Urinary bladder (tissue), 4 donors: ENCODE data around the gene MSRB2. TPM values are rescaled to one million over a fixed set of nuclear protein-coding genes. Genes with fewer than 3 reads are reported as not detected.
"Not testable (repeated sequence)": the region's sequence is repeated elsewhere in the genome, so short reads cannot be mapped to it uniquely, and the experiment has no call there.

Experiments used
- DNase-seq: peaks from one replicate; pipeline ENCODE4 v3.0.0-alpha.2; 2015; ENCODE audit errors: extremely low spot score
- H3K27ac ChIP-seq: one replicate; pipeline ENCODE4 v1.5.1; 2013; ENCODE audit warnings: low read depth, mild to moderate bottlenecking, moderate library complexity
- H3K36me3 ChIP-seq: one replicate; pipeline ENCODE4 v1.6.1; 2013; ENCODE audit warnings: mild to moderate bottlenecking, moderate library complexity; ENCODE audit not compliant: insufficient read depth
- H3K4me1 ChIP-seq: one replicate; pipeline ENCODE4 v1.6.1; 2013; ENCODE audit warnings: mild to moderate bottlenecking, moderate library complexity; ENCODE audit not compliant: insufficient read depth
- H3K4me3 ChIP-seq: one replicate; pipeline ENCODE4 v1.5.1; 2013; ENCODE audit warnings: low read depth, low read length
- WGBS: extraction: QIAGEN DNeasy Blood & Tissue Kit; methylation state at CpG from one replicate; pipeline ENCODE4 v1.1.7; 2013; 5-methylcytosine and 5-hydroxymethylcytosine counted together
- polyA plus RNA-seq: library from polyadenylated mRNA; stranded (reverse); fragments of 200-250 nt; gene quantifications from one replicate; pipeline ENCODE4 v1.2.3, GENCODE V29; 2013
- total RNA-seq: library from RNA; depleted of rRNA; stranded (reverse); fragments of >200 nt; gene quantifications from one replicate; pipeline ENCODE4 v1.2.3, GENCODE V29; 2014
- donor health status: healthy with polysubstance abuse.
- donor health status: healthy.

The MSRB2 gene
- total and polyA plus RNA-seq, 2 donors: 15.5 to 35.4 TPM

- WGBS: 57% methylated on average over 20 of the region's 20 CpGs
- H3K36me3 ChIP-seq: no peaks in the 10 kb centered on the region
- no peaks in the 10 kb centered on the region for H3K4me1 ChIP-seq
- H3K4me3 ChIP-seq: no peak overlapping the region
- no peak overlapping the region for H3K27ac ChIP-seq
- no peak for DNase-seq
These were observed 31.2 kb upstream of the MSRB2 start for GRCh38 chr10:23063973-23064812.

- H3K4me1 ChIP-seq, H3K4me3 ChIP-seq, H3K27ac ChIP-seq, DNase-seq, H3K36me3 ChIP-seq: not testable (repeated sequence)
- 81% methylated on average over 2 of the region's 2 CpGs for WGBS
These were observed 30.6 kb upstream of the MSRB2 start for GRCh38 chr10:23064813-23065114.

- Histone ChIP-seq H3K36me3 (no peaks in the 10 kb centered on the region), H3K27ac (no peak overlapping the region), H3K4me1 (no peaks in the 10 kb centered on the region), H3K4me3 (no peak overlapping the region)
- 22% methylated on average over 11 of the region's 11 CpGs for WGBS
- no peak for DNase-seq
These were observed 30.0 kb upstream of the MSRB2 start for GRCh38 chr10:23065181-23065948.

GRCh38 chr10:23067337-23067736 is 28.0 kb upstream of the MSRB2 start:
- WGBS: 93% methylated on average over 12 of the region's 12 CpGs
- Histone ChIP-seq H3K36me3 (no peaks in the 10 kb centered on the region), H3K27ac (no peak overlapping the region), H3K4me3 (no peak overlapping the region), H3K4me1 (no peaks in the 10 kb centered on the region)
- no peak for DNase-seq

- no peak overlapping the region for H3K4me3 ChIP-seq
- WGBS: 61% methylated on average over 16 of the region's 16 CpGs
- DNase-seq: no peak
- no peak overlapping the region for H3K27ac ChIP-seq
- H3K36me3 ChIP-seq: no peaks in the 10 kb centered on the region
- no peaks in the 10 kb centered on the region for H3K4me1 ChIP-seq
These were observed 27.2 kb upstream of the MSRB2 start for GRCh38 chr10:23067939-23068775.

- no peaks in the 10 kb centered on the region for H3K36me3 ChIP-seq
- 65% methylated on average over 10 of the region's 10 CpGs for WGBS
- no peaks in the 10 kb centered on the region for H3K4me1 ChIP-seq
- no peak overlapping the region for H3K27ac ChIP-seq
- H3K4me3 ChIP-seq: no peak overlapping the region
- DNase-seq: no peak
These were observed 26.2 kb upstream of the MSRB2 start for GRCh38 chr10:23069019-23069815.

- 88% methylated on average over 12 of the region's 12 CpGs for WGBS
- DNase-seq, H3K36me3 ChIP-seq, H3K4me3 ChIP-seq, H3K4me1 ChIP-seq, H3K27ac ChIP-seq: not testable (repeated sequence)
These were observed 25.1 kb upstream of the MSRB2 start for GRCh38 chr10:23070092-23070912.

GRCh38 chr10:23070913-23071218 is 24.5 kb upstream of the MSRB2 start:
- no peaks in the 10 kb centered on the region for H3K36me3 ChIP-seq
- H3K27ac ChIP-seq: no peak overlapping the region
- 98% methylated on average over 3 of the region's 3 CpGs for WGBS
- no peak overlapping the region for H3K4me3 ChIP-seq
- no peaks in the 10 kb centered on the region for H3K4me1 ChIP-seq
- no peak for DNase-seq

GRCh38 chr10:23072593-23072992 is 22.8 kb upstream of the MSRB2 start:
- H3K36me3 ChIP-seq, H3K4me3 ChIP-seq, H3K27ac ChIP-seq, DNase-seq, H3K4me1 ChIP-seq: not testable (repeated sequence)
- 71% methylated on average over 3 of the region's 3 CpGs for WGBS

GRCh38 chr10:23073527-23073926 is 21.9 kb upstream of the MSRB2 start:
- Histone ChIP-seq H3K4me3 (no peak overlapping the region), H3K27ac (no peak overlapping the region), H3K36me3 (no peaks in the 10 kb centered on the region), H3K4me1 (no peaks in the 10 kb centered on the region)
- no peak for DNase-seq
- 90% methylated on average over 3 of the region's 3 CpGs for WGBS

GRCh38 chr10:23075672-23076071 is 19.7 kb upstream of the MSRB2 start:
- no peaks in the 10 kb centered on the region for H3K4me1 ChIP-seq
- DNase-seq: no peak
- H3K27ac ChIP-seq: no peak overlapping the region
- 83% methylated on average over 3 of the region's 3 CpGs for WGBS
- H3K36me3 ChIP-seq: no peaks in the 10 kb centered on the region
- H3K4me3 ChIP-seq: no peak overlapping the region

GRCh38 chr10:23078114-23078513 is 17.3 kb upstream of the MSRB2 start:
- WGBS: 95% methylated on average over 2 of the region's 2 CpGs

More at GRCh38 chr10:23078114-23078513, 17.3 kb upstream of the MSRB2 start:
- Histone ChIP-seq H3K36me3 (no peaks in the 10 kb centered on the region), H3K27ac (no peak overlapping the region), H3K4me3 (no peak overlapping the region), H3K4me1 (no peaks in the 10 kb centered on the region)
- DNase-seq: no peak
